HG02678 (cell line): ENCODE data around the gene COL4A4.
"Not testable (repeated sequence)": the region's sequence is repeated elsewhere in the genome, so short reads cannot be mapped to it uniquely, and the experiment has no call there.

Source experiments
- ATAC-seq: cut with Tn5 transposase; IDR thresholded peaks from one replicate; pipeline ENCODE4 v1.9.1; 2021; ENCODE audit warnings: mild to moderate bottlenecking, moderate library complexity; ENCODE audit not compliant: unreplicated experiment

Gene COL4A4

DNA sequence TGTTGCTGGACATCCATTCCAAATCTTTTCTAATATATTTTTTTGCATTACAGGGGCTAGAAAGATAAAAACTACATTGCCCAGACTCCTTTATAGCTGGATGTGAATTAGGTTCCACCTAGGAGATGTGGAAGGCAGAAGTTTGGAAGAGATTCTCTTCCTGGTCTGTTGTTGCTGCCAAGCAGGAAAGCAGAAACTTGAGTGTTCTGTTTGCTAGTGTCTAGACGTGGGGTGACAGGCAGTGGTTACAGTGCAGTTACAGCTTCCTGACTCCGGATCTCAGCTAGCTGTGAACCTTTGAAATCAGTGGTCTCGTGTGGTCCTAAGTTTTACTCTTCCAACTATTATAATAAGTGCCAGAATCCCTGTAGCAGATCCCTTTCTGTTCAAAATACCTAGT is 46.2 kb downstream of the COL4A4 start:
- no peak for ATAC-seq

DNA sequence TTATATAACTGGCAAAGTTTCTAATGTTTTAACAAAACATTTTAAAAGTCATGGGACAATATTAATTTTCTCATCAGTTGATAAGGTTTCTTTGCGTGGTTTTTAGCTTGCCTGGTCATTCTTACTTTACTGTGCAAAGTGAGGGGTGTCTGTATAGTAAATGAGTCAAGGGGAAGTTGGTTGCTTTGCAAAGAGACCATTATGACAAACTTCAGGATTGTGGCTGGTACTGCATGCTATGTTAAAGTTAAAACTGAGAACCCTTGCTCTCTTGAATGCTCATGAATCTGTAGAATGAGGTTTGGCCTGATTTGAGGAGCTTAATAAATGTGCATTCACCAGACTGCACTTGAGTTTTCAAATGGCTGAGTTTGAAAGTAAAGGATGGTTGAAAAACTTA is 47.0 kb downstream of the COL4A4 start:
- peak; percentile 61 for ATAC-seq

DNA sequence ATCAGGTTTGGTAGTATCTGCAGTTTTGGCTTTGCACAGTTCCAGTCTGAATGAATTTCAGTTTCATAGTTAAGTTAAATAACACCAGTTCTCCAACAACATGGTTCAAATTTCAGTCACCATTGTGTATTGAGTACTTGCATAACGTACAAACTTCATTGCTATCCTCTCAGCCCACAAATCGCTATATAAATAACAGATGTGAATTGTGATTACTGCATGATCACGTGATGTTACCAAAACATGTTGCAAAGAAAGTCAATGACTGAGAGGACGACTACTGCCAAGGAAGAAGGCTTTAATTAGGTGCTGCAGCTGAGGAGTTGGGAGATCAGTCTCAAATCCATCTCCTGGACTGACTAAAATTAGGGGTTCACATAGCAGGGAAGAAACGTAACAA is 48.2 kb downstream of the COL4A4 start:
- ATAC-seq = no peak

DNA sequence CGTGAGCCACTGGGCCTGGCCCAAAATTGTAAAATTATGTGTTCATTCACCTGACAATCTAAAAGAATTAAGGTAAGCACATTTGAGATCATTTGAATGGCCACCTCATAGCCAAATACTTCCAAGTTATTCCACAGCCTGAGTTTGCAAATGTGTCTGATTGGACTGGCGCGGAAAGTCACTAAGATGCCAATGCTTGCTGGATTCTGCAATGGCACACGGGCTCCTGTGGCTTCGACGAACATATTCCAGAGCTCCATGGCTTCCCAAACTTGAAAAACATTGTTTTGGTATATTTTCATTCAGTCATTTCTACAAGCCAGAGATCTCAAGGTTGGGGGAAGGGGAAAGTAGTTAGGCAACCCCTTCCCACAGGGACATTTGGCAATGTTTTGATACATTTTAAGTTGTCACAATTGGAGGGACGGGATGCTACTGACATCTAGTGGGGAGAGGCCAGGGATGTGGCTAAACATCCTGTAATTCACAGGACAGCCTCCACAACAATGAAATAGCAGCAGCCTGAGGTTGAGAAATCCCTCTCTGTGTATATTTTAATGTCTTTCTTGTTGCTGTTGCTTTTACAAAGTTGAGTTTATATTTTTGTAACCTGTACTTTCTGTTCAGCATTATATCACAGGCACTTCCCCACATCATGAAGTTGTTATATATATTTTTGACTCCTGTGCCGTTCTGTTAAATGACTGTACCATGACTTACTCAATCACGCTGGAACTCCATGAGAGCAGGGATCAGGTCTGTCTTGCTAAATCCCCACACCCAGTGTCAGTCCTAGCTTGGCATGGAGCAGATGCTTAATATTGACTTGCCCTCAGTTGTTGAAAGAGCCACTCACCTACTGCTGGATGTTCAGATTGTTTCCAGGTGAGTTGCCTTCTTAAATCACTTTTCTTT is 56.9 kb downstream of the COL4A4 start:
- ATAC-seq = peak; percentile 72

DNA sequence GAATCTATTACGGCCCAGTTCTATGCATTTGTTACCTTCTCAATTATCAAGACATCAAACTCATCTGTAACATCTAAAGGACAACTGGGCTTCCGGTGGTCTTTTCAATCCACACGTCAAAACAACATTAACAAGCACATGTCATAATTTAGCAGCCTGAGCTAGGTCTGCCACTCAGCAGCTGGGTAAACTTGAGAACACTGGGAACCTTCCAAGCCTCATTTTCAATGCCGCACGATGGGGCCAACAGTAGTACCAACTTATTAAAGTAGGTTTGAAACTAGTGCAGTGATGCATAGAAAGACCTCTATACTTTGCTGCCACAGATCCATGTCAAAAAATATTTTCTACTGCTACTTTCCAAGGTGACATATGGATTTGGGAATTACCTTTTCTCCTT is 60.4 kb downstream of the COL4A4 start:
- ATAC-seq = no peak

DNA sequence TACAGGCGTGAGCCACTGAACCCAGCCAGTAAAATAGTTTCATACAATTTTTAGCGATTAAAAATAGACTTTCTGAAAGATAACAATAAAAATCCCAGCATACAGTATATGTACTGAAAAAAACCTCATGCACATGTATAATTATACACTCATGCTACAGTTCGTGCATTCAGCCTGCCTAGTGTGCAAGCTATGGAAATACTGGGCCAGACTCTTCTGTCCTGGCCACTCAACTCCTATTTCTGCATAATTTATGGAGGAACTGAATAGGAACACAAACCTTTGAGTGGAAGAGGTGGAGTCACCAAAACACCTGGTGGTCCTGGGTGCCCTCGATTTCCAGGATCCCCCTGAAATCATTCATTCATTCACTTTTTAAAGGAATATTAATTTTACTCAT is 64.7 kb downstream of the COL4A4 start:
- ATAC-seq = no peak

DNA sequence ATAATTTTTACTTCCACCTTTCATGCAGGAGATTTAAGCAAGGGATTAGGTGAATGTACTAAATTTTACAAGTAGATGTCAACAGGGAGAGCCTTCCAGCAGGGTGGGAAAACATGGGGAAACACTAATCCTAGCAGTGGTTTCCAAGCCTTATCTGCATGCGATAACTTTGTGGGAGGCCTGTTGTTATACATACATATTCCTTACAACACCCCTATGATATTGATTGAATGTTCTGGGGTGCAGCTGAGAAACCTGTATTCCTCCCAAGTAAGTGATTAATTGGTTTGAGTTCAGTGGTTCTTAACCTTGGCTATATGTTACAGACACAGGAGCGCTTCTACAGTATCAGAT is 65.9 kb downstream of the COL4A4 start:
- no peak for ATAC-seq

DNA sequence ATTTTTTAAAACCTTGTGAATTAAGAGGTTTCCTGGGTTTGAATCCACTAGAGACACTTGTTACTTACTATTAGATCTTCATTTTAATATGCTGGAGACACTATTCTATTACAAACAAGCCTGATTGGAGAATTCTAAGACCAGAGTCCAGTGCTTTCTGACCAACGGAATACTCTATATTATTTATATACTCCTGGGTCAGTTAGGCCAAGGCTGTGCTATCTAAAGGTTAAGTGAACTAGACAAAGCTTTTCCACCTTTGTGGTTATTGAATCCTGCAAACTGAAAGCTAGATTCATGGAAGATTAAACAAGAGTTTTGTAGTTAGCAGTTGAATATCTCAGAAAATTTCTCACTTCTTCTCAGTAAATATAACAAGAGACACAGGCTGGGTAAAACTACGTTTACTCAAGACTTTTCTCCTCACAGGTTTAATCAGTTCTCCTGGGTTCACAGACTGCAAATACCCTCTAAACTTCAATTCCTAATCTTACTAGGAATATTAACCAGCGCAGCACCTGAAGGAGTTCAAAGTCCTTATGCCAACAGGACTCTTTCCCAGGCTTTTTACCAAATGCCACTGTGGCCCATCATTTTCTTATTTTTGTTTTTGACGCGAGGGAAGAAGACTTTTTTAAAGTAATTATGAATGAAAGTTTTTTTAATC is 66.4 kb downstream of the COL4A4 start:
- ATAC-seq = no peak

DNA sequence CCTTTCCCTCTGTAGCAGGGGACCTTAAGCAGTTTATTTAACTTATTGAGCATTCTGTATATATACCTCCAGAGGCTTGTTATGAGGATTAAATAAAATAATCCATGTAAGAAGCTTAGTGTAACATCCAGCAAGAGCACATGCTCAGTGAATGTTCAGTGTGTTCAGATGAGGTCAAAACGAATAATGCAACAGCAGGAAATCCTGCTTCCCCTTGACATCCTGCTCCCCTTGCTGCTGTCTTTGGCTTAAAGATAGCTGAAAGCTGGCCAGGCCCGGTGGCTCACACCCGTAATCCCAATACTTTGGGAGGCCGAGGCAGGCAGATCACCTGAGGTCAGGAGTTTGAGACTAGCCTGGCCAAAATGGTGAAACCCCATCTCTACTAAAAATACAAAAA is 68.7 kb downstream of the COL4A4 start:
- ATAC-seq = no peak

DNA sequence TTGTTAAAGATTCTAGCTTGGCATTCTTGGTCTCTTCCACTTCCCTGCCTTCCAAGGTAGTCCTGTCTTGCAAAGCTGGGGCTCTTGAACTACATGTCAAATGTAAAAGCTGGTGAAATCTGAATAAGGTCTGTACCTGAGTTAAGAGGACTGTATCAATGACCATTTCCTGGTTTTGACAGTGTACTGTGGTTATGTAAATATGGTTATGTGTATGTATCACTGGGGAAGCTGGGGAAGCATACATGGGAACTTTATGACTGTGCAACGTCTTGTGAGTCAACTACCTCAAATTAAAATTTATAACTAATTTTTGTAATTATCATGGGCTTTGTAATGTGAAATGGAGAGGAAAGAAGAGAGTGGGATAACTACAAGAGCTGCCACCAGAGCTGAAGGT is 81.7 kb downstream of the COL4A4 start:
- peak; percentile 95 for ATAC-seq

DNA sequence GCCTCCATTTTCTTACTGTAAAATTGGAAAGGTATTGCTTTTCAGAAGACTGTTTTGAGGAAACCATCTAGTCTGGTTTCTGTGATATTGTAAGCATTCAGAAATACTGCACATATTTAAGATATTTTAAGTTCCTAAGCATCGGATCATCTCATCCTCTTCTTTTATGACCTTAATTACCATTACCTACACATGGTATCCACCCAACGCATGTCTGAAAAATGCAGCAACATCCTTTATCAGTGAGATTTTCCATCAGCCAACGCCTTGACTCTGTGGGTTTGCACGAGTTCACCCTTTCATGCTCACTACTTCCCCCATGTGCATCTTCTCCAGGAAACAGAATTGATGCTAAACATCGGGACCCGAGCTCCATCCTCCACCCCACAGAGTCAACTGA is 84.3 kb downstream of the COL4A4 start:
- no peak for ATAC-seq

DNA sequence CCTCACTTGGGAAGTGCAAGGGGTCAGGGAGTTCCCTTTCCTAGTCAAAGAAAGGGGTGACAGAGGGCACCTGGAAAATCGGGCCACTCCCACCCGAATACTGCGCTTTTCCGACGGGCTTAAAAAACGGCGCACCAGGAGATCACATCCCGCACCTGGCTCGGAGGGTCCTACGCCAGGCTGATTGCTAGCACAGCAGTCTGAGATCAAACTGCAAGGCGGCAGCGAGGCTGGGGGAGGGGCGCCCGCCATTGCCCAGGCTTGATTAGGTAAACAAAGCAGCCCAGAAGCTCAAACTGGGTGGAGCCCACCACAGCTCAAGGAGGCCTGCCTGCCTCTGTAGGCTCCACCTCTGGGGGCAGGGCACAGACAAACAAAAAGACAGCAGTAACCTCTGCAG is 98.9 kb downstream of the COL4A4 start:
- not testable (repeated sequence) for ATAC-seq

DNA sequence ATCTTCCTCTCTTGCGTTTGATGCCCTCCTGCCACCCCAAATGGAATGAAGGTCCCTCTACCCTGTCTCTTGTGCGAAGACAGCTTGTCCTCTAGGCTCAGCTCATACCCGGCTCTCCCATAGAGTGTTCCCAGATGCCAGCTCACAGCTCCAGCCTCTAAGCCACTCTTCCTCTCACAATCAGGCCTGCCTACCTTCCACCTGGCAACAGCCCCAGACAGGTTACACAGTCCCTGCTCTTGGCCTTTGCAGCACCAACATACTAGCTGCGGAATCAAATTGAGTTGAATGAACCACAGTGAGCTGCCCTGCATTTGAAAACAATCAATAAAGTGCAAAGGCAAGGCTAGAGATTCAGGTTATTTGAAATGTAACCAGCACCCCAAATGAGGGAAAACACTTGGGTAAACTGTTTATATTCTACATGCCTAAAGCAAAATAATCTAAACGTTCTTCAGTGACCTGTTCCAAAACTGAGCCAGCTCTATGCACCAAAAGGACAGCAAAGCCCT is 105.1 kb downstream of the COL4A4 start:
- no peak for ATAC-seq

DNA sequence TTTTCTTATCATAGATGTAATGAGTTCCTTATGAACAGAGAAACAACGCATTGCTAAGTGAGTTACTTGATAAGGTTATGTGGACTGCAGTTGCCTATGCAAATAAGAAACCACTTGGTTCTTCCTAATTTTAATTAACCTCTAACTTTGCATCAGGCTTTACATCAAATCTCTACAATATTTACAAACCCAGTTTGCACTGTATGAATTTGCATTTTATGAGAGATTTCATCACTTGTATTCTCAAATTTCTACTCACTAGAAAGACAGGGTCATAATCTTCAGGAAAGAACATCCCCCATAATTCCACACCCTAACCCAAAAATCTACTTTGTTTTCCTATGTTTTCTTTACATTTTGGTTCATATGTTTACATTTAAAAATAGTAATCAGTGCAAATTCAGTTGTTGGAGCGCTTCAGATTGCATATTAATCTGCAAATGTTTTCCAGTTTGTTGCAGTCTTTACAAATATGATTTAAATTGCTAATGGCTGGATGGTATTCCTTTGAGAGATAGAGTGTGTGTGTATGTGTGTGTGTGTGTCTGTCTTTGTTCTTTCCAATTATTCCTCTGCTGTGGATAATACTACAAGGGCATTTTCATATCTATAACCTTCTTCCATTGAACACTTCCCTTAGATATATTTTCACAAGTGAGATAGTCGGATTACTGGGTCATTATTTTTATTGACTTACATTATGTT is 106.1 kb downstream of the COL4A4 start:
- no peak for ATAC-seq

DNA sequence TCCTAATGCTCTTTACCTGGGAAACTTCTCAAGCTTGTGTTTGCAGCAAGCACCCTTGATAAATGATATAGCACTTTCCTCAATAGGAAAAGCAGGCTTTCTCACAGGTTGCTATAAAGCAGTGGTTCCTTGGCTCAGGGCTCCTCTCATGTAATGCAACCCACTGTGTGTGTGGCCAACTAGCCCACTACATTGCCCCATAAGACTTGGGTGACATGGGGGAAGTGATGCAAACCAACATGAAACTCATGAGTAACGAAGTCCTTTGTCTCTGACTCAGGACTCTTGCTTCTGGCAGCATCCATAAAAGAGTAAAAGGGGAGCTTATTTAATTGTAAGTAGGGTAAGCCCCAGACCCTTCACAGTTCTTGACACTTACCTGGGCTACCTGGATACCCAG is 106.9 kb downstream of the COL4A4 start:
- ATAC-seq = no peak

DNA sequence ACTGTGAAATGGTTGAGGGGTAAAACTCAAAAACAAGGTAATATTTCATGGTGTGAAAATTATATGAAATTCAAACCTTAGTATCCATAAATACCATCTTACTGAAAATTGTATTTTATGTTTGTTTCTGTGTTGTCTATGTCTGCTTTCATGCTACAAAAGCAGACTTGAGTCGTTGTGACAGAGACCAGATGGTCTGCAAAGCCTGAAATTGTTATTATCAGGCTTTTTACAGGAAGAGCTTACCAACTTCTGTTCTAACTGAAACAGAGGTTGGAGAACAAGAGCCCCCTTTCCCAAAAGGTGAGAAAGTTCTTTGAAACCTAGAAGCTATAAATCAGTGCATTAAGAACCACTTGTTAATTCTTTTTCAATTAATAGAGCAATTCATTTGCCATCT is 110.0 kb downstream of the COL4A4 start:
- ATAC-seq = no peak

DNA sequence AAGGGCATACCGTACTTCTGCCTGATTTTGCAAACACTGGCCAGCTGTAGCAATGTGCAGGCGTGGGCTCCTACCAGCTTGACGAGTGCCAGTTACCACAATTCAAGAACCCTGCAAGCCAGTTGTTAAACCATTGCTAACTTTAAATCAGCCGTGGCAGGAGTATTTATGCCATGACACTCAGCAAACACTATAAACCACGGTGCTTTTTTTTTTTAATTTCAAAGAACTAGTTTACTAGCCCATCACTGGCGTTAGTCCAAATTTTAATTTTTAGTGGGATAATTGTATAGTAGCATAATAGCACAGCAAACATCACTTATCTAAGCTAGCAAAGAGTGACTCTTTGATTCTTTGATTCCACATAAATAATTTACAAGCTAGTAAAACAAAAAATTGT is 111.1 kb downstream of the COL4A4 start:
- ATAC-seq = no peak

DNA sequence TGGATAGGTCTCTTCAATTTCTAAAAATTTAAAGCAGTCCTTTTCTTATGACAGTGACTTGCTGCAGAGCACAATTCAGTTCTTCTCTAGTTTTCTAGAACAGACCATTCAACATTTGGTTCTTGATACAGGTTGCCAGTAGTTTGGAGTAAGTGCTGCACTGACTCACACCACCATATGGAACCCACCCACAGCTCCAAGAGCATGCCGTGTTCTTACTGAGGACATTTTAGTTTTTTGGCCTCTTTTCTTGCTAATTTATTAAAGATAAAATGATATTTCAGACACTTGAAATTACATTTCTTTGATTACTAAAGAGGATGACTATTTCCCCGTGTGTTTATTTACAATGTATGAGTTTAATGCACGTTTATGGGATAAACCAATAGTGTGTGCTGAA is 120.0 kb downstream of the COL4A4 start:
- ATAC-seq = no peak

DNA sequence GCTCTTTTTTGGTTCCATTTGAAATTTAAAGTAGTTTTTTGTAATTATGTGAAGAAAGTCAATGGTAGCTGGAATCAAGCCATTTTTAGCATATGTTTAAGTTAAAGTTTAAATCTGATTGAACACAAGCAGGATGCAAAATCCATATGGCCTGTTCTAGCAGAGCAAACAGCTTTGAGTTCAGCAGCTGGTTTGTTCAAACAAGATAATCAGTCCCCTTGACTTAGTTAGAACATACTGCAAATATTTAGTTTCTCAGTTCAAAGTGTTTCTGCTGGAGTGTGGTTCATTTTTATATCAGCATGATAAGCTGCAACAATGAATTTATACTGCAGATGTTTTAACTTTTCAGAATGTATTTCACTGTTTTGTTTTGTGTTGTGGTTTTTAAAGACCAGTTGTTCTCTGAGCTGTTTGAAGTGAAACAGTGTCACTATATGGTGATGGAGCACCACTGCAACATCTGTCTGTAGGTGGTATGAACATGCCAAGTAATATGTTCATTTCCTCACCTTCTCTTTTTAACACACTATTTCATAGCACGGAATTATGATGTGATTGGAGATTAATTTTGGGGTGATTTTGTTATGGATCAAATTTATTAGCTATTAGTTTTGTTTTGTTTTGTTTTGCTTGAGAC is 125.3 kb downstream of the COL4A4 start:
- no peak for ATAC-seq

DNA sequence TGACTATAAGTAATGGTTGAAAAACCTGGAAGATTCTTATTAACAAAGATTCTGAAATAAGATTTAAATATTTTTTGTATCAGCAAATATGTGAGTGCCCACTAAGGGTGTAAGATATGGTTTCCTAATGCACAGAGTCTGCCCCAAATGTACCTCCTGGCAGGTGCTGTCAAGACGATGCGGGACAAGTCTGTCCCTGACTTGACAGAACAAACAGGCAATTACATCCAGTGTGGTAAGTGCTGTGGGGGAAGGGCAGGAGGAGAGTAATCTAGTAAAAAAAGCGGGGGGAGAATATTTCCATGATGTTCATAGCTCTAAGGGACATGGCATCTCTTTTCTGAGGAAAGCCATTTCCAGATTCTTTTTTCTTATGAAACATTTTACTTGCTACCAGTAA is 127.5 kb downstream of the COL4A4 start:
- ATAC-seq = no peak

DNA sequence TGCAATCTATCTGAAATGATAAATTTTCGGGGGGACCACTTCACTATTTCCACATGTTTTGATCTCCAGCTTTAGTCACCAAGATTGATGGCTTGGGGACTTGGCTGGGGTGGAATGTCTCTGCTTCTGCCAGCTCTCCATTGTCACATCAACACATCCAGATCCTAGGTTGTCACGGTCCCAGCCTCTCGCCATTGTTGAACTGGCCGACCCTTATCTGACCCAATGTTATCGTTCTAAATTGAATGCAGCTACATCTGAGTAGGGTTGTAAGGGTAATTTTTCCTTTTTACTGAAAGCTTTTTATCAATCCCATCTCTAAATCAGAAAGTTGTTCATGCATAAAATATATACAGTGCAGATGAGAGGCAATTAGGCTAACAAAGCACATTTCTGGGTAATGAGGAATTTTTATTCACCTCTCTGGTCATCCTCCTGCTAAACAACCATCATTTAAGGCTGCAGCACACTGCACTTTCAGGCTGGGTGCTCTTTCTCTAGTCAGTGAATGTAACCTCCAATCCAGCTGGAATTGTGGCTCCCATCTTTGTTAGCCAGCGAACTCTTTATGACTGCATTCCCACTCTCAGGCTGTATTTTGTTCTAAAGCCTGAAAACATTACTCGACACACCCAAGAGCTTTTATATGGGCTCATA is 128.2 kb downstream of the COL4A4 start:
- ATAC-seq = no peak
